SK-N-SH (cell line): ENCODE results near the gene PBX1. TPM values are rescaled to one million over a fixed set of nuclear protein-coding genes. Genes with fewer than 3 reads are reported as not detected.

Source experiments
- CTCF ChIA-PET: fragments of 300-600, 350-600 bp; formaldehyde crosslinking; extraction: SDS; loops from one replicate; lab custom pipeline; 2021; lab: Yijun Ruan, JAX
- POLR2A ChIA-PET: fragments of 350-600 bp; sonication (Branson Sonifier 250); formaldehyde crosslinking; extraction: SDS; loops from one replicate; lab custom pipeline; 2020; ENCODE audit warnings: antibody characterized with exemption, inconsistent platforms; lab: Yijun Ruan, JAX
- DNase-seq: peaks from one replicate; pipeline ENCODE4 v3.0.0; 2012
- H2AFZ ChIP-seq: fragments of 200-600 bp; sonication (generic); 2 replicates; pipeline ENCODE4 v1.8.1; 2016; ENCODE audit warnings: antibody characterized with exemption, mild to moderate bottlenecking, low read depth
- H3F3A ChIP-seq: fragments of 200-600 bp; sonication (generic); replicated peaks from 2 replicates; pipeline ENCODE3; 2016; ENCODE audit warnings: antibody characterized with exemption, mild to moderate bottlenecking; ENCODE audit not compliant: insufficient read depth
- H3K27ac ChIP-seq, 2 experiments: fragments of 200-500 bp in 1 of 2; fragments of 200-600 bp in 1 of 2; sonication (Bioruptor generic) in 1 of 2; sonication (generic), shearing (Covaris generic) in 1 of 2; 2 replicates each; pipeline versions ENCODE4 v1.5.1 to v1.6.1; 2014 to 2016; ENCODE audit warnings: low read depth in 2 of 2, inconsistent platforms in 1 of 2, low read length in 1 of 2, mild to moderate bottlenecking in 1 of 2, mixed read lengths in 1 of 2
- H3K27me3 ChIP-seq: fragments of 200-600 bp; sonication (generic), shearing (Covaris generic); 2 replicates; pipeline ENCODE4 v1.6.1; 2016; ENCODE audit warnings: mixed run types; ENCODE audit not compliant: insufficient read depth
- H3K36me3 ChIP-seq, 2 experiments: fragments of 200-500 bp in 1 of 2; fragments of 200-600 bp in 1 of 2; sonication (Bioruptor generic) in 1 of 2; sonication (generic) in 1 of 2; replicated peaks in 1 of 2; 2 replicates each; pipeline versions ENCODE3 to v1.5.1; 2014 to 2016; ENCODE audit warnings: low read length in 1 of 2, mild to moderate bottlenecking in 1 of 2; ENCODE audit not compliant: insufficient read depth in 2 of 2, control insufficient read depth in 1 of 2
- H3K4me1 ChIP-seq, 2 experiments: fragments of 200-500 bp in 1 of 2; fragments of 200-600 bp in 1 of 2; sonication (Bioruptor generic) in 1 of 2; sonication (generic), shearing (Covaris generic) in 1 of 2; 2 replicates each; pipeline versions ENCODE4 v1.5.1 to v1.6.1; 2014 to 2016; ENCODE audit warnings: low read depth in 1 of 2, low read length in 1 of 2, mixed run types in 1 of 2; ENCODE audit not compliant: insufficient read depth in 2 of 2, control insufficient read depth in 1 of 2
- H3K4me2 ChIP-seq: fragments of 200-600 bp; sonication (generic), shearing (Covaris generic); 2 replicates; pipeline ENCODE4 v1.6.1; 2017; ENCODE audit warnings: mixed run types
- H3K4me3 ChIP-seq, 2 experiments: fragments of 200-500 bp in 1 of 2; fragments of 200-600 bp in 1 of 2; sonication (Bioruptor generic) in 1 of 2; sonication (generic), shearing (Covaris generic) in 1 of 2; 2 replicates each; pipeline versions ENCODE4 v1.5.1 to v1.8.1; 2014 to 2016; ENCODE audit warnings: low read depth in 2 of 2, inconsistent platforms in 1 of 2, low read length in 1 of 2, mild to moderate bottlenecking in 1 of 2, mixed read lengths in 1 of 2, moderate library complexity in 1 of 2
- H3K79me2 ChIP-seq: fragments of 200-600 bp; sonication (generic); 2 replicates; pipeline ENCODE4 v1.8.1; 2017; ENCODE audit warnings: mild to moderate bottlenecking; ENCODE audit not compliant: insufficient read depth
- H3K9ac ChIP-seq: fragments of 200-600 bp; sonication (generic); 2 replicates; pipeline ENCODE4 v1.6.1; 2017; ENCODE audit warnings: mixed run types
- H3K9me2 ChIP-seq: fragments of 200-600 bp; sonication (generic); 2 replicates; pipeline ENCODE4 v1.6.1; 2017; ENCODE audit warnings: mixed run types
- H3K9me3 ChIP-seq: fragments of 200-600 bp; sonication (generic); 2 replicates; pipeline ENCODE4 v1.6.1; 2017; ENCODE audit warnings: mixed run types, mild to moderate bottlenecking, moderate library complexity
- H4K20me1 ChIP-seq: fragments of 200-600 bp; sonication (generic); 2 replicates; pipeline ENCODE4 v1.6.1; 2017; ENCODE audit warnings: mild to moderate bottlenecking, mixed run types; ENCODE audit not compliant: insufficient read depth
- CHD2 ChIP-seq: fragments of 150-350 bp; IDR thresholded peaks from 2 replicates; pipeline ENCODE4 v1.6.1; 2018; ENCODE audit warnings: low read length; ENCODE audit not compliant: partially characterized antibody
- CTCF ChIP-seq: fragments of 200-600 bp; sonication (generic); IDR thresholded peaks from 2 replicates; pipeline ENCODE4 v1.6.1; 2017; ENCODE audit warnings: antibody characterized with exemption, mild to moderate bottlenecking, moderate library complexity
- EZH2phosphoT487 ChIP-seq: fragments of 200-600 bp; sonication (generic); IDR thresholded peaks from 2 replicates; pipeline ENCODE4 v1.6.1; 2017; ENCODE audit warnings: low read depth, mixed run types, mild to moderate bottlenecking, antibody characterized with exemption, moderate library complexity, borderline replicate concordance
- FOXJ3 ChIP-seq: sonication (generic); formaldehyde crosslinking; IDR thresholded peaks from 2 replicates; pipeline ENCODE4 v1.5.1; 2020; ENCODE audit warnings: mild to moderate bottlenecking, missing genetic modification reagents
- GATA2 ChIP-seq: sonication (generic); formaldehyde crosslinking; IDR thresholded peaks from 2 replicates; pipeline ENCODE4 v1.5.0; 2020; ENCODE audit warnings: mild to moderate bottlenecking, missing genetic modification reagents
- IRF3 ChIP-seq: fragments of 150-350 bp; IDR thresholded peaks from 2 replicates; pipeline ENCODE4 v1.6.1; 2016; ENCODE audit warnings: mild to moderate bottlenecking, low read depth, low read length
- JUND ChIP-seq: IDR thresholded peaks from 2 replicates; pipeline ENCODE4 v1.4.0; 2012
- MAX ChIP-seq: IDR thresholded peaks from 2 replicates; pipeline ENCODE4 v1.4.0; 2012; ENCODE audit warnings: low read depth
- NRF1 ChIP-seq: IDR thresholded peaks from 2 replicates; pipeline ENCODE4 v1.6.1; 2012; ENCODE audit warnings: low read depth, mild to moderate bottlenecking, low read length
- RFX5 ChIP-seq: IDR thresholded peaks from 2 replicates; pipeline ENCODE4 v1.6.1; 2012; ENCODE audit warnings: mild to moderate bottlenecking, improper control_type of control experiment, low read length
- RXRA ChIP-seq: IDR thresholded peaks from 2 replicates; pipeline ENCODE4 v1.4.0; 2012; ENCODE audit warnings: low read depth, mild to moderate bottlenecking, borderline replicate concordance
- SIN3A ChIP-seq: IDR thresholded peaks from 2 replicates; pipeline ENCODE4 v1.6.1; 2012; ENCODE audit warnings: low read depth, mild to moderate bottlenecking, low read length, moderate library complexity, borderline replicate concordance
- TEAD4 ChIP-seq: IDR thresholded peaks from 2 replicates; pipeline ENCODE4 v1.4.0; 2012; ENCODE audit warnings: mild to moderate bottlenecking, borderline replicate concordance; ENCODE audit not compliant: insufficient read depth
- USF1 ChIP-seq: IDR thresholded peaks from 2 replicates; pipeline ENCODE4 v1.4.0; 2012; ENCODE audit warnings: low read depth, borderline replicate concordance
- USF2 ChIP-seq: fragments of 150-350 bp; IDR thresholded peaks from 2 replicates; pipeline ENCODE4 v1.6.1; 2017; ENCODE audit warnings: antibody characterized with exemption, low read length, low read depth, borderline replicate concordance
- WGBS: methylation state at CpG from one replicate; pipeline ENCODE4 v1.1.6; 2017; ENCODE audit warnings: low lambda C conversion rate; 5-methylcytosine and 5-hydroxymethylcytosine counted together
- polyA plus RNA-seq, 3 experiments: library from polyadenylated mRNA; depleted of rRNA; stranded (reverse); fragments of >200 nt; gene quantifications; 2 replicates each; pipeline ENCODE4 v1.2.3, GENCODE V29; 2012

The PBX1 gene
- polyA plus RNA-seq, 1 of the 3 experiments (the other 2 are of a cell fraction) = 27.0 TPM

GRCh38 chr1:164688791-164689190 is 129.8 kb downstream of the PBX1 start:
- no peaks in the 10 kb centered on the region for H3K36me3 ChIP-seq
- no peak overlapping the region for H3K4me3 ChIP-seq
- H3K79me2 ChIP-seq = no peaks in the 10 kb centered on the region
- WGBS = 92% methylated on average over 11 of the region's 11 CpGs
- H3K27ac ChIP-seq = no peak overlapping the region
- H3F3A ChIP-seq = no peaks in the 10 kb centered on the region
- H3K4me1 ChIP-seq = peaks cover 6 to 9% of the 10 kb centered on the region in 2 experiments; a peak in 2 of 4 replicates
- no peak overlapping the region for H3K9ac ChIP-seq
- DNase-seq = no peak
- no peaks in the 10 kb centered on the region for H4K20me1 ChIP-seq
- TF ChIP-seq CHD2 (no peak), RXRA (no peak), NRF1 (no peak), MAX (no peak), FOXJ3 (no peak), USF1 (no peak), SIN3A (no peak), EZH2phosphoT487 (no peak), CTCF (no peak), IRF3 (no peak), TEAD4 (no peak), RFX5 (no peak), USF2 (no peak), JUND (no peak), GATA2 (CRISPR knock-in tag) (no peak)
- TF ChIP-seq, all 33 proteins: peak for 0
- no peak overlapping the region for H3K4me2 ChIP-seq
- no peaks in the 10 kb centered on the region for H3K27me3 ChIP-seq
- H3K9me3 ChIP-seq = no peaks in the 10 kb centered on the region
- H3K9me2 ChIP-seq = no peaks in the 10 kb centered on the region
- H2AFZ ChIP-seq = no peak overlapping the region
- CTCF ChIA-PET = interaction anchor here (0.9 to 3.6 kb wide), 2 partner anchors 14 to 22 kb away, joined by 3 to 13 read pairs; no protein-coding TSS in a partner anchor
- POLR2A ChIA-PET = no interaction called here
